Rectal smooth muscle tissue (tissue), 1 donor: ENCODE results near the gene OVAAL.

Source experiments
- H3K27ac ChIP-seq: one replicate; pipeline ENCODE4 v1.7.0; 2013; ENCODE audit warnings: low read depth, low read length, inconsistent platforms
- H3K27me3 ChIP-seq: one replicate; pipeline ENCODE4 v1.7.0; 2013; ENCODE audit warnings: low read length; ENCODE audit not compliant: control insufficient read depth, insufficient read depth
- H3K36me3 ChIP-seq: one replicate; pipeline ENCODE4 v1.7.0; 2013; ENCODE audit warnings: low read length; ENCODE audit not compliant: control insufficient read depth, insufficient read depth
- H3K4me1 ChIP-seq: one replicate; pipeline ENCODE4 v1.7.0; 2013; ENCODE audit warnings: low read length; ENCODE audit not compliant: control insufficient read depth, insufficient read depth
- H3K4me3 ChIP-seq: one replicate; pipeline ENCODE4 v1.7.0; 2013; ENCODE audit warnings: low read length
- H3K9ac ChIP-seq: one replicate; pipeline ENCODE4 v1.7.0; 2013; ENCODE audit warnings: low read length

OVAAL gene

GRCh38 chr1:180528868-180529470 is 29.8 kb upstream of the OVAAL start:
- no peak overlapping the region for H3K27ac ChIP-seq
- H3K4me3 ChIP-seq, result no peak overlapping the region
- no peak overlapping the region for H3K9ac ChIP-seq
- H3K27me3 ChIP-seq, result no peaks in the 10 kb centered on the region
- H3K4me1 ChIP-seq, result no peaks in the 10 kb centered on the region
- H3K36me3 ChIP-seq, result no peaks in the 10 kb centered on the region

- Histone ChIP-seq H3K36me3 (no peaks in the 10 kb centered on the region), H3K27me3 (no peaks in the 10 kb centered on the region), H3K4me1 (no peaks in the 10 kb centered on the region), H3K27ac (no peak overlapping the region), H3K9ac (no peak overlapping the region), H3K4me3 (no peak overlapping the region)
Observed at GRCh38 chr1:180530501-180530900, 28.3 kb upstream of the OVAAL start.

- Histone ChIP-seq H3K27ac (no peak overlapping the region), H3K4me3 (no peak overlapping the region), H3K27me3 (no peaks in the 10 kb centered on the region), H3K36me3 (no peaks in the 10 kb centered on the region), H3K9ac (no peak overlapping the region), H3K4me1 (no peaks in the 10 kb centered on the region)
Observed at GRCh38 chr1:180532854-180533253, 25.9 kb upstream of the OVAAL start.

- Histone ChIP-seq H3K27me3 (no peaks in the 10 kb centered on the region), H3K9ac (no peak overlapping the region), H3K4me3 (no peak overlapping the region), H3K27ac (no peak overlapping the region), H3K4me1 (no peaks in the 10 kb centered on the region), H3K36me3 (no peaks in the 10 kb centered on the region)
Observed at GRCh38 chr1:180533266-180533987, 25.3 kb upstream of the OVAAL start.

- no peaks in the 10 kb centered on the region for H3K36me3 ChIP-seq
- no peak overlapping the region for H3K4me3 ChIP-seq
- H3K4me1 ChIP-seq, result no peaks in the 10 kb centered on the region
- no peak overlapping the region for H3K9ac ChIP-seq
- no peaks in the 10 kb centered on the region for H3K27me3 ChIP-seq
- no peak overlapping the region for H3K27ac ChIP-seq
Observed at GRCh38 chr1:180534214-180534613, 24.6 kb upstream of the OVAAL start.

- H3K36me3 ChIP-seq, result no peaks in the 10 kb centered on the region
Observed at GRCh38 chr1:180535418-180535999, 23.3 kb upstream of the OVAAL start.

GRCh38 chr1:180536821-180537372 is 21.9 kb upstream of the OVAAL start:
- no peaks in the 10 kb centered on the region for H3K4me1 ChIP-seq

More at GRCh38 chr1:180535418-180535999, 23.3 kb upstream of the OVAAL start:
- no peak overlapping the region for H3K9ac ChIP-seq
- H3K4me1 ChIP-seq, result no peaks in the 10 kb centered on the region
- H3K4me3 ChIP-seq, result no peak overlapping the region
- H3K27me3 ChIP-seq, result no peaks in the 10 kb centered on the region
- H3K27ac ChIP-seq, result no peak overlapping the region

GRCh38 chr1:180539136-180539535 is 19.6 kb upstream of the OVAAL start:
- Histone ChIP-seq H3K36me3 (no peaks in the 10 kb centered on the region), H3K4me3 (no peak overlapping the region), H3K27ac (no peak overlapping the region), H3K9ac (no peak overlapping the region), H3K4me1 (no peaks in the 10 kb centered on the region), H3K27me3 (no peaks in the 10 kb centered on the region)

More at GRCh38 chr1:180536821-180537372, 21.9 kb upstream of the OVAAL start:
- Histone ChIP-seq H3K9ac (no peak overlapping the region), H3K27ac (no peak overlapping the region), H3K4me3 (no peak overlapping the region), H3K36me3 (no peaks in the 10 kb centered on the region), H3K27me3 (no peaks in the 10 kb centered on the region)

GRCh38 chr1:180540697-180541594 is 17.8 kb upstream of the OVAAL start:
- H3K4me3 ChIP-seq, result no peak overlapping the region
- H3K27ac ChIP-seq, result no peak overlapping the region
- no peaks in the 10 kb centered on the region for H3K4me1 ChIP-seq
- H3K9ac ChIP-seq, result no peak overlapping the region
- no peaks in the 10 kb centered on the region for H3K27me3 ChIP-seq
- H3K36me3 ChIP-seq, result no peaks in the 10 kb centered on the region

- Histone ChIP-seq H3K9ac (no peak overlapping the region), H3K36me3 (no peaks in the 10 kb centered on the region), H3K4me1 (no peaks in the 10 kb centered on the region), H3K4me3 (no peak overlapping the region), H3K27ac (peak overlapping the region; percentile 30), H3K27me3 (no peaks in the 10 kb centered on the region)
Observed at GRCh38 chr1:180542113-180542837, 16.5 kb upstream of the OVAAL start.

GRCh38 chr1:180542838-180543145 is 16.0 kb upstream of the OVAAL start:
- no peaks in the 10 kb centered on the region for H3K4me1 ChIP-seq
- no peaks in the 10 kb centered on the region for H3K27me3 ChIP-seq
- H3K36me3 ChIP-seq, result no peaks in the 10 kb centered on the region
- H3K27ac ChIP-seq, result peak overlapping the region; percentile 30
- H3K9ac ChIP-seq, result no peak overlapping the region
- no peak overlapping the region for H3K4me3 ChIP-seq
